Ecto neural progenitor cell (in vitro differentiated cells): Measurements from ENCODE around the gene FTSJ3.
"Not testable (repeated sequence)": the region's sequence is repeated elsewhere in the genome, so short reads cannot be mapped to it uniquely, and the experiment has no call there.

ENCODE experiments used
- DNase-seq: peaks from one replicate; pipeline ENCODE4 v3.0.0-alpha.2; 2018; ENCODE audit warnings: low spot score

The FTSJ3 gene

GRCh38 chr17:63827002-63827800 is at the start of gene FTSJ3, which contains the start of gene PSMC5:
TSS of gene FTSJ3 (minus strand) at chr17:63827663. CDS start at chr17:63826902, 761 bp downstream.
TSS of gene PSMC5 (plus strand) at chr17:63827431. CDS start at chr17:63827491, 60 bp downstream.
- DNase-seq = peak; percentile 98

- not testable (repeated sequence) for DNase-seq
These were observed 47.2 kb upstream of the FTSJ3 start for GRCh38 chr17:63874693-63875092.

GRCh38 chr17:63874061-63874626 is 46.7 kb upstream of the FTSJ3 start:
- DNase-seq = not testable (repeated sequence)

- not testable (repeated sequence) for DNase-seq
These were observed 46.1 kb upstream of the FTSJ3 start, which contains the start of gene CSH2 for GRCh38 chr17:63873577-63873976. TSS of gene CSH2 (minus strand) at chr17:63873677. CDS start at chr17:63873614, 63 bp downstream.

GRCh38 chr17:63871646-63872365 is 44.3 kb upstream of the FTSJ3 start:
- DNase-seq = not testable (repeated sequence)

- DNase-seq = not testable (repeated sequence)
These were observed 42.8 kb upstream of the FTSJ3 start for GRCh38 chr17:63870292-63870665.

GRCh38 chr17:63869491-63870291 is 42.2 kb upstream of the FTSJ3 start:
- not testable (repeated sequence) for DNase-seq

- DNase-seq = not testable (repeated sequence)
These were observed 39.2 kb upstream of the FTSJ3 start for GRCh38 chr17:63866625-63867024.

GRCh38 chr17:63859257-63859656 is 31.8 kb upstream of the FTSJ3 start:
- DNase-seq = no peak

GRCh38 chr17:63856425-63856824 is 29.0 kb upstream of the FTSJ3 start:
- DNase-seq = not testable (repeated sequence)

GRCh38 chr17:63855185-63855584 is 27.7 kb upstream of the FTSJ3 start:
- DNase-seq = no peak

GRCh38 chr17:63854709-63855108 is 27.2 kb upstream of the FTSJ3 start:
- DNase-seq = no peak

GRCh38 chr17:63853260-63853659 is 25.8 kb upstream of the FTSJ3 start:
- DNase-seq = no peak

GRCh38 chr17:63850401-63850800 is 22.9 kb upstream of the FTSJ3 start:
- DNase-seq = no peak

GRCh38 chr17:63848834-63849689 is 21.6 kb upstream of the FTSJ3 start:
- peak; percentile 96 for DNase-seq

GRCh38 chr17:63847525-63848249 is 20.2 kb upstream of the FTSJ3 start:
- DNase-seq = no peak

- no peak for DNase-seq
These were observed 18.0 kb upstream of the FTSJ3 start for GRCh38 chr17:63845509-63845908.

- DNase-seq = no peak
These were observed 16.6 kb upstream of the FTSJ3 start for GRCh38 chr17:63843910-63844677.

- DNase-seq = not testable (repeated sequence)
These were observed 16.0 kb upstream of the FTSJ3 start for GRCh38 chr17:63843387-63843888.
